NCI-H2029 treated with DMSO at 0.1 percent for 48 hours (cell line): ENCODE measurements around the gene DMXL1.
"Not testable (repeated sequence)": the region's sequence is repeated elsewhere in the genome, so short reads cannot be mapped to it uniquely, and the experiment has no call there.

Source experiments
- DNase-seq: peaks from one replicate; lab custom pipeline; 2025; lab: John Stamatoyannopoulos, UW

DMXL1 gene

GRCh38 chr5:119071561-119071995 lies 691 bp downstream of the DMXL1 start:
- DNase-seq, result peak; percentile 20

- DNase-seq, result no peak
Measured at GRCh38 chr5:119072496-119072895, 1.6 kb downstream of the DMXL1 start.

- DNase-seq, result not testable (repeated sequence)
Measured at GRCh38 chr5:119073746-119074337, 3.0 kb downstream of the DMXL1 start.

GRCh38 chr5:119074419-119074818 lies 3.5 kb downstream of the DMXL1 start:
- no peak for DNase-seq

- not testable (repeated sequence) for DNase-seq
Measured at GRCh38 chr5:119075269-119075668, 4.4 kb downstream of the DMXL1 start.

GRCh38 chr5:119076080-119076479 lies 5.2 kb downstream of the DMXL1 start:
- DNase-seq, result no peak

- no peak for DNase-seq
Measured at GRCh38 chr5:119077444-119077843, 6.6 kb downstream of the DMXL1 start.

- DNase-seq, result no peak
Measured at GRCh38 chr5:119078071-119078846, 7.4 kb downstream of the DMXL1 start.

GRCh38 chr5:119078861-119079260 lies 8.0 kb downstream of the DMXL1 start:
- no peak for DNase-seq

- DNase-seq, result no peak
Measured at GRCh38 chr5:119079318-119079921, 8.5 kb downstream of the DMXL1 start.

- DNase-seq, result no peak
Measured at GRCh38 chr5:119080936-119081335, 10.0 kb downstream of the DMXL1 start.

GRCh38 chr5:119082691-119083090 lies 11.8 kb downstream of the DMXL1 start:
- DNase-seq, result no peak

- DNase-seq, result no peak
Measured at GRCh38 chr5:119083679-119084078, 12.8 kb downstream of the DMXL1 start.

- DNase-seq, result peak; percentile 10
Measured at GRCh38 chr5:119088438-119088837, 17.6 kb downstream of the DMXL1 start.

GRCh38 chr5:119095611-119096010 lies 24.7 kb downstream of the DMXL1 start:
- DNase-seq, result no peak

- no peak for DNase-seq
Measured at GRCh38 chr5:119105971-119106370, 35.1 kb downstream of the DMXL1 start.

- no peak for DNase-seq
Measured at GRCh38 chr5:119112151-119112550, 41.3 kb downstream of the DMXL1 start.

- no peak for DNase-seq
Measured at GRCh38 chr5:119117237-119117636, 46.4 kb downstream of the DMXL1 start.

GRCh38 chr5:119118000-119118399 lies 47.1 kb downstream of the DMXL1 start:
- DNase-seq, result no peak

- no peak for DNase-seq
Measured at GRCh38 chr5:119120893-119121292, 50.0 kb downstream of the DMXL1 start.

GRCh38 chr5:119122474-119122873 lies 51.6 kb downstream of the DMXL1 start:
- not testable (repeated sequence) for DNase-seq

GRCh38 chr5:119123280-119123679 lies 52.4 kb downstream of the DMXL1 start:
- no peak for DNase-seq

- DNase-seq, result no peak
Measured at GRCh38 chr5:119129770-119130169, 58.9 kb downstream of the DMXL1 start.
